Measurements from ENCODE around the gene TAF1C.

TAF1C gene

DNA sequence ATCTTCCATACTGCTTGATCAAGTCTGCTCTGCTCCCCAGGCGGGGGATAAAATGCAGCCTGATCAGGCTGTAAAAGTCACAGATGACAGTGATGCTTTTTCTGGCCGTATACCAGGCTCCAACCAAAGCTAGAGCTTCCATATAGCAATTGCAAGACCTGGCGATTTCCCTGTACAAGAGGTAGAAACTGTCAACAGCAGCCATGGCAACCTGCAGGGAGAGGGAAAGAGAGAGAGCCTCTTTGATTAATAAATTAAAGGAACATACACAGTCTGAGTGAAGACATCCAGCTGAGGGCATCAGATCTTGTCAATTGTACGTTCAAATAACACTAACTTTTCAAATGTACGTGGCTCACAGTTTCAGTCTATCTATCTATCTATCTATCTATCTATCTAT, 55.7 kb downstream of the TAF1C start:
- Mint-ChIP-seq H3K4me1 (ENCODE audit: low read depth) (peaks cover 1% of the 10 kb centered on the region), H3K9me3 (no peaks in the 10 kb centered on the region), H3K4me3 (no peak overlapping the region), H3K27me3 (ENCODE audit: low read depth) (no peaks in the 10 kb centered on the region), H3K27ac (no peak overlapping the region), H3K36me3 (ENCODE audit: low read depth) (peaks cover 2% of the 10 kb centered on the region)
- no peak for DNase-seq (ENCODE audit: low spot score)
